22Rv1 (cell line): Measurements from ENCODE around the gene KLF17.
A peak's percentile ranks its signal among the peaks of the same experiment; 100 is the strongest.

Source experiments
- H3K27ac ChIP-seq: fragments of 450-650 bp; 2 replicates; pipeline ENCODE4 v1.5.1; 2017
- CTCF ChIP-seq: fragments of 450-650 bp; IDR thresholded peaks from 2 replicates; pipeline ENCODE4 v1.5.1; 2017; ENCODE audit warnings: mild to moderate bottlenecking
- ZFX ChIP-seq: fragments of 450-650 bp; IDR thresholded peaks from 2 replicates; pipeline ENCODE4 v1.6.1; 2017; ENCODE audit warnings: antibody characterized with exemption, borderline replicate concordance

KLF17 gene

GRCh38 chr1:44090429-44091252 lies 28.0 kb upstream of the KLF17 start:
- no peak for TF ChIP-seq ZFX
- H3K27ac ChIP-seq, result no peak overlapping the region

- no peak overlapping the region for H3K27ac ChIP-seq
- TF ChIP-seq ZFX (no peak), CTCF (no peak)
These were observed 24.6 kb upstream of the KLF17 start for GRCh38 chr1:44094047-44094446.

GRCh38 chr1:44100183-44100868 lies 18.3 kb upstream of the KLF17 start:
- TF ChIP-seq ZFX (no peak), CTCF (no peak)
- H3K27ac ChIP-seq, result no peak overlapping the region

GRCh38 chr1:44101328-44101727 lies 17.3 kb upstream of the KLF17 start:
- H3K27ac ChIP-seq, result no peak overlapping the region
- no peak for TF ChIP-seq CTCF
- TF ChIP-seq ZFX, result no peak

- no peak overlapping the region for H3K27ac ChIP-seq
- TF ChIP-seq CTCF (peak; percentile 79), ZFX (no peak)
These were observed 15.1 kb upstream of the KLF17 start for GRCh38 chr1:44103270-44104131.

GRCh38 chr1:44105810-44106209 lies 12.8 kb upstream of the KLF17 start:
- no peak overlapping the region for H3K27ac ChIP-seq
- TF ChIP-seq ZFX (no peak), CTCF (no peak)

GRCh38 chr1:44108241-44108640 lies 10.4 kb upstream of the KLF17 start:
- TF ChIP-seq CTCF (no peak), ZFX (no peak)

More at GRCh38 chr1:44108241-44108640, 10.4 kb upstream of the KLF17 start:
- H3K27ac ChIP-seq, result no peak overlapping the region
